GM18499 (cell line): ENCODE measurements around the gene KLRD1.
"Not testable (repeated sequence)": the region's sequence is repeated elsewhere in the genome, so short reads cannot be mapped to it uniquely, and the experiment has no call there.

ENCODE experiments used
- ATAC-seq: cut with Tn5 transposase; IDR thresholded peaks from one replicate; pipeline ENCODE4 v1.9.1; 2021; ENCODE audit warnings: moderate number of reproducible peaks; ENCODE audit not compliant: insufficient read depth, unreplicated experiment

The KLRD1 gene

DNA sequence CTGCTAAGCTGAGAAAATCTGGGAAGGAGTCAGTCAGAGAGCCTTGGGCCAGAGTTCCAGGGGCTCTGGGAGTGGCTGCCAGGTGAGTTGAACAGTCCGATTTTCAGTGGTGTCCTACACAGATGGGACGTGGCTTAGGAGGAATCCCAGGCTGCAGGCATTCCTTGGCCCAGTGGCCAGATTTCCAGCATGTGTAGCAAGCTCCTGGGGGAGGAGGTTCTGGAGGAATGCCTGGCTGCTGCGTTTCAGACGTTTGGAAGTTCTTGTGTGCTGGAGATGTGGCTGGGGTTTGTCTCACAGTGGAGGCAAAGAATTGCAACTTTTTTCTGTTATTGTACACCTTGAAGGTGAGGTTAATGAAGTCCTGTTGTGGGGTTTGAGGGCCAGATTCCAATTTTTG is 28.5 kb downstream of the KLRD1 start:
- ATAC-seq = not testable (repeated sequence)

GRCh38 chr12:10338470-10338869 is 30.8 kb downstream of the KLRD1 start:
- ATAC-seq = not testable (repeated sequence)

DNA sequence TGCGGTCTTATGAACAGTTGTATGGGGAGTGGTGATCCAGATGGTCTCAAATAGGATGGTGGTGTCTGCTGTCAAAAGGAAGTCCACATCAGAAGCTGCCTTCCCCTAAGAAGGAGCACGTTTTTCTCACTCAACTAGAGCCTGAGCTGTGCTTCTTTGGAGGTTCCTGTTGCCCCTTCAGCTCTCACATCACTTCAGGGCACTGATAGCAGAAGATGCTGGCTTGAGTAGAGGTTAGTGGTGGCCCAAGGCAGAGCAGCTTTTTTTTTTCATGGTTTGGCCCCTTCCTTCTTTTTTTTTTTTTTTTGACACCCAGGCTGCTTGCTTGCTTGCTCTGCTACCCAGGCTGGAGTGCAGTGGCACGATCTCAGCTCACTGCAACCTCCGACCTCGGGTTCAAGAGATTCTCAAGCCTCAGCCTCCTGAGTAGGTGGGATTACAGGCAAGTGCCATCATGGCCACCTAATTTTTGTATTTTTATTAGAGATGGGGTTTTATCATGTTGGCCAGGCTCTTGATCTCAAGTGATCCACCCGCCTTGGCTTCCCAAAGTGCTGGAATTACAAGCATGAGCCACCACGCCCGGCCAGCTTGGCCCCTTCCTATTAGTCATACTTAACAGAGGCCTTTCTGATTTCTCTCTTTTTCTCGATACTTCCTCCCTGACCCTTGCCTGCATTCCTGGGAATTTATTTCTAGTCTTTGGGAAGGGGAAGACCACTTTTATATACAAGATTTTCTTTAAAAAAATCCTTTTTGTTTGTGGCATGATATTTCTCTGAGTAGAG is 31.6 kb downstream of the KLRD1 start:
- ATAC-seq = no peak

GRCh38 chr12:10340946-10341345 is 33.3 kb downstream of the KLRD1 start:
- ATAC-seq = not testable (repeated sequence)

DNA sequence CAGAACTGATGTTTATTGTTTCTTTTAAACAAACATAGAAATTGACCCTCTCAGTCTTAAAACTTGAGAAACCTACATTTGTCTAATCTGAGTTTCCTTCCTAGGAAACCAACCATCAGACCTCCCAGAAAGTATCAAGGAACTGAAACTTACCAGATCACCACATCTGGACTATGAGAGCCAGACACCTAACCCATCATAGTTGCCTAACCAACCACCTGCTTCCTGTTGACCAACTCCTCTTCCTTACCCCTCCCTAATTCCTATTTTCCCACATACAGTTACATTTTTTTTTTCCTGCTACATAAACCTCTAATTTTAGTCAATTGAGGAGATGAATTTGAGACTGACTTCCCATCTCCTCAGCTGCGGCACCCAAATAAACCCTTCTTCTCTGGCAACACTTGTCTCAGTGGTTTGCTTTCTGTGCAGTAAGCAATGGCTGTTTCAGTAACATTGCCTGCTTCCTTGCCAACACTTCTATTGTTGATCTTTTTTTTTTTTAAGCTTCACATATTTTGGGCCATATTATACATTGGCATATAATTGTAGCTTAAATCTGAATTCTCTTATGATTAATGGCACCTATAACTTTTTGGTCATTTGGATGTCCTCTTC is 34.3 kb downstream of the KLRD1 start:
- ATAC-seq = no peak

DNA sequence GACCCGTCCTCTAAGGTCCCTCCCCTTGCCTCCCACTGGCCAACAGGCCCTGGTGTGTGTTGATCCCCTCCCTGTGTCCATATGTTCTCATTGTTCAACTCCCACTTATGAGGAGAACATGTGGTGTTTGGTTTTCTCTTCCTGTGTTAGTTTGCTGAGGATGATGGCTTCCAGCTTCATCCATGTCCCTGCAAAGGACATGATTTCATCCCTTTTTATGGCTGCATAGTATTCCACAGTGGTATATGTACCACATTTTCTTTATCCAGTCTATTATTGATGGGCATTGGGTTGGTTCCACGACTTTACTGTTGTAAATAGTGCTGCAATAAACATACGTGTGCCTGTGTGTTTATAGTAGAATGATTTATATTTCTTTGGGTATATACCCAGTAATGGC is 43.8 kb downstream of the KLRD1 start:
- not testable (repeated sequence) for ATAC-seq

GRCh38 chr12:10354071-10354470 is 46.4 kb downstream of the KLRD1 start:
- no peak for ATAC-seq

DNA sequence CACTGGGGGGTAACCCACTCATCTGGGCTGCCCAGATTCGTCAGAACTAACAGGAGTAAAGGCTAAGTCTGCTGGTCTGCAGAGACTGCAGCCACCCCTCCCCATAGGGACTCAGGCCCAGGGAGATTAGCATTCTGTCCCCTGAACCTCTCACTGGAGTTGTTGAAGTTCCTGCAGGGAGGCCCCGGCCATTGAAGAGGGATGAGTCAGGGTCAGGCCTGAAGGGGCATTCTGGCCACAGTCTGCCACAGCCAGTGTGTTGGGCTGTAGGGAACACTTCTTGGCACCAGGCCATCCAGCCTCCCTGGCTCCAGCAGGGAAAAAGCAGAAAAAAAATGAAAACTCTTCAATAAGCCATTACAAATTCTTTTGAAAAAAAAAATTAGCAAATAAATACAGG is 46.8 kb downstream of the KLRD1 start:
- no peak for ATAC-seq

GRCh38 chr12:10358131-10358530 is 50.5 kb downstream of the KLRD1 start:
- ATAC-seq = no peak

DNA sequence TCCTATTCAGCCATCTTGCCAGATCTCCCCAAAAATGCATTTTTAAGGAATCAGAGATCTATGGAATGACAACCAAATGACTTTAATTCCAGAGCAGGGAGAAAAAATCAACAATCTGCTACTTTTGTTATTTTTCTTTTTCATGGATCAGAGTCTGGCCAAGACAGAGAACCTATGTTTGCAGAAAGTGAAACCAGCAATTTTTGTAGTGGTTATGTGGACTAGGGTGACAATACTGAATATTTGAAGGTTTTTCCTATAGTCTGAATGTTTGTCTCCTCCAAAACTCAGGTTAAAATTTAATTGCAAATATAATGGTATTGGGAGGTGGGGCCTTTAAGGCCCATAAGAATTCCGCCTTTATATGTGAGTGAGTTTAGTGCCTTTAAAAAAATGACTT is 51.3 kb downstream of the KLRD1 start:
- no peak for ATAC-seq

DNA sequence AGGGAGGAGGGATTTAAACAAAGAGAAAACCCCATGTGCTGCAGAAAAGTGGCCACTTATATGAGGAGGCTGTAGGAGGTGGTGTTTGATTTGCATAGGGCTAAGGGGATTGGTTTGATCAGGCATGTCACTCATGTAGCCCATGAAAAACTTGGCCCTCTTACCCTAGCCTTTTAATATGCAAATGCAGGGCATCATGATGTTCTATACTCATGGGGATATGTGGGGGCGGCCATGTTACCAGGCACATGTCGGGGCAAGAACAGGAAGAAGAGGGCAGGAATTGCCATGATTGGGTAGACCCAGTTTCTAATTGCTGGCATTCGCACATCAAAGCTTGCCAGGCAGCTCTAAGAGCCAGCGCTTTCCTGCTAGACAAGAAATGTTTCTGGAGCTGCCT is 53.4 kb downstream of the KLRD1 start:
- no peak for ATAC-seq

DNA sequence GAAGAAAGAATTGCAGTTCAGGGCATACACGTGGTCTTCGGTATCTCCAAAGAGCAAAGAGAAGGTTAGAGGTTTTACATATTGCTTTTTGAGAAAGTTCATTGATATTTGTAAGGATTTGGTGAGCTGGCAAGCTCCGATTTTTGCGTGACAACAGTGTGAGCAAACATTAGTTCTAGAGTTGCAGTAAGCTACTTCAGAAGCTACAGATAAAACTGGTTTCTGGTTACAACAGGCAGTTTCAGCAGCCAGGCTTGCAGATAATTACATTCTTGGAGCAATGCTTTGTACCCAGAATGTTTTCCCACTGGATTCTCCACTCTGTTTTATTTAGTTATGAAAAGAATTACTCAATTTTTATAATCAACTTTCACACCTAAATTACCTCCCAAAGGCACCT is 54.0 kb downstream of the KLRD1 start:
- ATAC-seq = no peak

DNA sequence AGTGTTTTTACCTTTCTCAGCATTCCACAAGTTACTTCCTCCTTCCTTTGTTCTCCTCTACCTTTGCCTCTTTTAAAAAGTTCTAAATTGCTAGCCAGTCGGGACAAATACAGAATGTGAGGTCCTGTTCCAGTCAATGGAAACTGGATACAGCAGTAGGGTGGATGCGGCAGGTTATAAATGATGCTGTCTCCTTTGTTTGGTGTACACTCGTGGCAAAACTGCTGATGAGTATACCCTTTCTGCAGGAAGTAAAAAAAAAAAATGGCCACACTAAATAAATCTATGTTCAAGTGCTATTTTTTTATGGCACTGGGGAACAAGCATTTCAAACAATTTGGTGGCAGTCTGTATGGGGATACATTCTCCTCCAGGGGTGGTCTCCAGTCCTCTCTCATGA is 54.7 kb downstream of the KLRD1 start:
- ATAC-seq = no peak

DNA sequence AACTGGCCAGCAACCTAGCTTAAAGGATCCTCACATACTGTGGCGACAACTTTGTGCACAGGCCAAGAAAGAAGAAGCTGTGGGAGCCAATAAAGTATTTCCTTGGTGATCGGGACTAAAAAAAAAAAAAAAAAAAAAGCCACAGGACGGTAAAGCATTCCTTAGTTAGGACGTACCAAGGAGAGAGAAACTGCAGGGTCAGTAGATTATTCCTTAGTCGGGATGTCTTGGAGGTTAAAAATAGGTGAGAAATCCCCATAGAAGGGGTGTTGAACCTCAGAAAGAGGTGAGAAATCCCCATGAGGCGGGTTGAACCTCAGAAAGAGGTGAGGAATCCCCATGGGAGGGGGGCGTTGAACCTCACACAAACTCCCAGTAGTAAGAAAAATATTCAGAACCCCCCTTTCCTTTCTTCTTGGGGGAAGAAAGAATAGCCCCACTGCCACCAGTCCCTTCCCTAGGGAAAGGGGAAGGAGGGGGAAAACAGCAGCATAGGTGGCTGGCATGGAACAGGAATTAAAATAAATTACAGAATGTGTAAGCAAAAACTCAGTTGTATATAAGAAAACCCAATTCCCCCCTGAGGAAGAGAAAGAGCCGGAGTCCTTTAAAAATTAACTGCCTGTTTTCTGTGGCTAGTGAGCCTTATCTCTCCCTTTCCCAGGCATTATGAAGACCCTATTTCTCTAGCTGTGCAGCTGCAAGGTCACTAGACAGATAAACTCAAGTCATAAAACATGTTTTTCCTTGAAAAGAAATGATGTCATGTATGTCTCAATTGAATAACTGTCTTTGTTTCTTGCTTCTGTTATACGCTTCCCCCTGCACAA is 55.4 kb downstream of the KLRD1 start:
- no peak for ATAC-seq

GRCh38 chr12:10363658-10363913 is 55.9 kb downstream of the KLRD1 start:
- no peak for ATAC-seq

- peak; percentile 67 for ATAC-seq
These were observed 56.5 kb downstream of the KLRD1 start for GRCh38 chr12:10363914-10364814.

DNA sequence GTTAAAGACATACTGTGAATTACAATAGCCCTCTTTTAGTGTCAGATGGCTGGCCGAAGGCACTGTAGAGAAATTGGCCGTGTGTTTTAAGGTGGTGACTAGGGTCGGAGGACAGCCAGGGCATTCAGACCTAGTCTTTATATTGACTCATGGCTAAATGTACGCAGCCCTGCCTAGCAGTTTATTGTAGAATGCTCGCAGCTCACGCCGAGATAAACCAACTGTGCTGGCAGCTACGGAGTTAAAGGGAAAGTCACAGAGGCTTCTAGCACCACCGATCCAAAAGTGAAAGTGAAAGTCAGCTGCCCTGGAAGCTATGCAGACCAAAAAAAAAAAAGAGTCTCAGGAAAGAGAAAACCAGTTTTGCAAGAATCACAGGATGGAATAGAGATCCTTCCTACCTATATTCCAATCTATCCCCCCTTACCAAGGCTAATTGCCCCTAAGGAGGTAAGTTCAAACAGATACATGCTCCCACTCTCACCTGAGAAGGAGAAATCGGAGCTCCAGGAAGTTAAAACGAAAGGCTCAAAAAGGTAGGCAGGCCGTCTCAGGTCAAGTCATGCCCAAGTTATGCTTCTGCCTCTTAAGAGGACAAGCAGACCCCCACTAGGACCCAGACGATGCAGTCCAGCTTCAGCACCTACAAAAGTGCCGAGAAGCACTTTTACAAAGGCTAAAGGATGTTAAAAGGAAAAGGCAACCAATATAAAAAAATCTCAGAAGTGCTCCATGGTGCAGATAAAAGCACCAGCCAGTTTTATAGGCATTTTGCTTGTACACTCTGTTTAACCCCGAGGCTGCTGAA is 57.3 kb downstream of the KLRD1 start:
- peak; percentile 28 for ATAC-seq

- ATAC-seq = no peak
These were observed 58.2 kb downstream of the KLRD1 start for GRCh38 chr12:10365696-10366405.

- ATAC-seq = no peak
These were observed 59.2 kb downstream of the KLRD1 start for GRCh38 chr12:10366875-10367274.
